ENCODE data around the gene ZNF500.

ZNF500 gene

DNA sequence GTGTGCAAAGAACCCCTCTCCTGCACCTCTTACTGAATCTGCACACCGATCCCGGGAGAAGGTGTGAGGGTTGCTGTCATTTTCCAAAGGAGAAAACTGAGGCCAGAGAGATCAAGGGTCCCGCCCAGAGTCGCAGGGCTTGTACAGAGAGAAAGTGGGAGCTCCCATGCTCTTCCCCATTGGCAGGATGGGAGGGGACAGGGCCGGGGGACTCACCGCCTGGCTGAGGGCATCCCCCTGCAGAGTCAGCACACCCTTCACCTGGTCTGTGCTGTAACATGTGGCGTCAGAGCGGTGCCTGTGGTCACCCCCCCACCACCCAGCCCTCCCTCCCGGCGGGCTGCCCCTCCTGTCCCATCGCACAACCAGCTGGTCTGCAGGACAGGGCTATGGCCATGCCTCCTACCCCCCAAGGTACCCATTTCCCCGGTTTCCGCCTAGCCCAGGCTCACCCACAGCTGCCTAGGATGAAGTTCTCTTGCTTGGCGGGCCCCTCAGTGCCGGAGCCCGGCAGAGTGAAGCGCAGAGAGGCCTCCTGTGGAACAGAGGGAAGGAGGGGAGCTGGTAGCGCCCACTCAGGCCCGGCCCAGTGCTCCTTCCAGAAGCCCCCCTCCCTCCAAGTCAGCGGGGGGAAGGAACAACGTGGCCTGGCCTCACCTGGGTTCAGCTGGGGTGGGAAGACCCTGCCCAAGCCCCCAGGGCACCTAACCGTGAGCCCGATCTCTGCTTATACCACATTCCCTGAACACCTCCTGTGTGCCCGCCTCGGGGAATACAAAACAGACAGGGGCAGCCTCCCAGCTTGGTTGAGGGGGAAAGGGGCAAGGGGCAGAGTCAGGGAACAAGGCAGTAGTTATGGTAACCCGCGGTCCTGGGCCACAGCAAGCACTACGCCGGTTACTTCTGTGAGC lies 34.3 kb upstream of the ZNF500 start:
- H3K4me3 ChIP-seq (ENCODE audit: low read depth, low read length): peak overlapping the region; percentile 68
- in situ Hi-C loops (cut with HindIII; ENCODE audit: low sequenced_read_pairs): no loop called here
- TF ChIP-seq, protein P1, sequence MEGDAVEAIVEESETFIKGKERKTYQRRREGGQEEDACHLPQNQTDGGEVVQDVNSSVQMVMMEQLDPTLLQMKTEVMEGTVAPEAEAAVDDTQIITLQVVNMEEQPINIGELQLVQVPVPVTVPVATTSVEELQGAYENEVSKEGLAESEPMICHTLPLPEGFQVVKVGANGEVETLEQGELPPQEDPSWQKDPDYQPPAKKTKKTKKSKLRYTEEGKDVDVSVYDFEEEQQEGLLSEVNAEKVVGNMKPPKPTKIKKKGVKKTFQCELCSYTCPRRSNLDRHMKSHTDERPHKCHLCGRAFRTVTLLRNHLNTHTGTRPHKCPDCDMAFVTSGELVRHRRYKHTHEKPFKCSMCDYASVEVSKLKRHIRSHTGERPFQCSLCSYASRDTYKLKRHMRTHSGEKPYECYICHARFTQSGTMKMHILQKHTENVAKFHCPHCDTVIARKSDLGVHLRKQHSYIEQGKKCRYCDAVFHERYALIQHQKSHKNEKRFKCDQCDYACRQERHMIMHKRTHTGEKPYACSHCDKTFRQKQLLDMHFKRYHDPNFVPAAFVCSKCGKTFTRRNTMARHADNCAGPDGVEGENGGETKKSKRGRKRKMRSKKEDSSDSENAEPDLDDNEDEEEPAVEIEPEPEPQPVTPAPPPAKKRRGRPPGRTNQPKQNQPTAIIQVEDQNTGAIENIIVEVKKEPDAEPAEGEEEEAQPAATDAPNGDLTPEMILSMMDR (IDR thresholded peaks at IDR 0.05; ENCODE audit: low read depth, low read length, missing control alignments): no peak
- DNase-seq (ENCODE audit: low read depth): no peak

- no peak overlapping the region for H3K4me3 ChIP-seq (ENCODE audit: low read depth, low read length)
- in situ Hi-C loops (cut with HindIII; ENCODE audit: low sequenced_read_pairs): no loop called here
- no peak for DNase-seq (ENCODE audit: low read depth)
- TF ChIP-seq, protein P1 (IDR thresholded peaks at IDR 0.05; ENCODE audit: low read depth, low read length, missing control alignments): no peak
These were observed 33.5 kb upstream of the ZNF500 start for GRCh38 chr16:4800290-4801041.

GRCh38 chr16:4799171-4799855 lies 32.4 kb upstream of the ZNF500 start:
- in situ Hi-C loops (cut with HindIII; ENCODE audit: low sequenced_read_pairs): no loop called here
- no peak for DNase-seq (ENCODE audit: low read depth)
- no peak overlapping the region for H3K4me3 ChIP-seq (ENCODE audit: low read depth, low read length)
- TF ChIP-seq, protein P1 (IDR thresholded peaks at IDR 0.05; ENCODE audit: low read depth, low read length, missing control alignments): no peak

DNA sequence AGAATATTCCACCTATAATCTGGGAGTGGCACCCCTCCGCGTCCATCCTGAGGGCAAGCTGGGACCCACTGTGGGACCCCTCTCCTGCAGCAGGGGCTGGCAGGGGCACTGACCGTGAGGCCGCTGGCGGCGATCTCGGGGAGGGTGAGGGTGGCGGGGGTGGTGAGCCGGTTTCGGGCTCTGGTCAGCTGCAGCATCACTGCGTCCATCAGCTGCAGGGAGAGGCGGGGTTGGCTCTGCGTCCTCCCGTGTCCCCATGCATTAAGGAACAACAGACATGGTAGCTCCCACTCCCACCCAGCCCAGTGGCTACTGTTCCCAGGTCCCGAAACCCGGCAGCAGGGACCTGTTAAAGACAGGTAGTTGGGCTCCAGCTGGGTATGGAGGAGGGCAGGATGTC lies 31.5 kb upstream of the ZNF500 start:
- H3K4me3 ChIP-seq (ENCODE audit: low read depth, low read length): no peak overlapping the region
- TF ChIP-seq, protein P1 (IDR thresholded peaks at IDR 0.05; ENCODE audit: low read depth, low read length, missing control alignments): no peak
- DNase-seq (ENCODE audit: low read depth): no peak
- in situ Hi-C loops (cut with HindIII; ENCODE audit: low sequenced_read_pairs): no loop called here

- in situ Hi-C loops (cut with HindIII; ENCODE audit: low sequenced_read_pairs): no loop called here
- no peak for DNase-seq (ENCODE audit: low read depth)
- H3K4me3 ChIP-seq (ENCODE audit: low read depth, low read length): no peak overlapping the region
- TF ChIP-seq, protein P1 (IDR thresholded peaks at IDR 0.05; ENCODE audit: low read depth, low read length, missing control alignments): no peak
These were observed 30.9 kb upstream of the ZNF500 start for GRCh38 chr16:4797805-4798252.
